CD4-positive, alpha-beta T cell treated with Interleukin-2 at 100 ng/mL for 4 hours (primary cell): ENCODE results near the gene DAB2IP.
"Not testable (repeated sequence)": the region's sequence is repeated elsewhere in the genome, so short reads cannot be mapped to it uniquely, and the experiment has no call there.

Source experiments
- DNase-seq: peaks from one replicate; pipeline ENCODE4 v3.0.0-alpha.2; 2020; ENCODE audit warnings: low spot score

DAB2IP gene

DNA sequence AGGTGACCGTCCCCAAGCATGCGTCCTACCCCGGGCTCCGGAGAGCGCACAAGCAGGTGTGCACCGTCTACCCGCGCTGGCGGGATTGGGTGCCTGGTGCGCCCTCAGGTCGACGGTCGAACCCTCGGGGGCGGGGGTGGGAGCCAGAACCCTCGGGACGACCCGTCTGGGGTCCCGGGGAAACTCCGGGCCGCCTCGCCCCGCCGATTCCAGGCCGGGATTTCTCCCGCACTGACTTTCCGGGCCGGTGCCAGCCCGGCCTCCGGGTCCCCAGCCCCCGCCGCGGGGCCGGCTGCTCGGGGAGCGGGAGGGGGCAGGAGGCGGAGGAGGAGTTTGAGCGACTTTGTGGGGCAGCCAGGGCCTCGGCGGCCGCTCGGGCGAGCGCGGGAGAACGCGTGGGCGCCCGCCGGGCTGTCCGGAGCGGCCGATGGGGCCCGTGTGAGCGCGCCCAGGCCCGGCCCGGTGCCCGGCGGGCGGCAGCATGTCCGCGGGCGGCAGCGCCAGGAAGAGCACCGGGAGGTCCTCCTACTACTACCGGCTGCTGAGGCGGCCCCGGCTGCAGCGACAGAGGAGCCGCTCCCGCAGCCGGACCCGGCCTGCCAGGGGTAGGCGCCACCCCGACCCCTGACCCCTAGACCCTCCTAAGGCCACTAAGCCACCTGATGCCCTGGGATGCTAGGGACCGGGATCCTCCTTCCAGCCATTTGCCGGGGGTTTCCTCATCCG is at the start of gene DAB2IP:
TSS of gene DAB2IP (plus strand) at position 340 of the 726 bp plus-strand sequence. CDS start at position 482, 142 bp downstream.
- DNase-seq = no peak

DNA sequence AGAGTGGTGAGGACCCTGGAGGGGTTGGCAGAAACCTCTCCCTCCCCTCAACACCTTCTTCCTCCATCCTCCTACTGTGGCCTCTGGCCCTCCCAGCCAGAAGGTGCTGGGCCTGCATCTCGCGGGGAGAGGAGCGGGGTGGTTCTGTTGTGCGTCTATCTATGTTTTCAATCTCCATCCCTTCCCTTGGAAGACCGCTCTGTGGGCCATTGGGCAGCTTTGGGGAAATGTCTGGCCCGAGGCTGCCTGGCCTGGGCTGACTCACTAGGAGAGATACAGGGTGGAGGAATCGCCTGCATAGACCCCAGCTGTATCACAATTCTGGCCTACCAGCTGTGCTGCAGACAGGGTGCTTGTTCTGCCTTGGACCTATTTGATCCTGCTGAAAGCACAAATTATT is 48.4 kb upstream of the DAB2IP start:
- DNase-seq = no peak

DNA sequence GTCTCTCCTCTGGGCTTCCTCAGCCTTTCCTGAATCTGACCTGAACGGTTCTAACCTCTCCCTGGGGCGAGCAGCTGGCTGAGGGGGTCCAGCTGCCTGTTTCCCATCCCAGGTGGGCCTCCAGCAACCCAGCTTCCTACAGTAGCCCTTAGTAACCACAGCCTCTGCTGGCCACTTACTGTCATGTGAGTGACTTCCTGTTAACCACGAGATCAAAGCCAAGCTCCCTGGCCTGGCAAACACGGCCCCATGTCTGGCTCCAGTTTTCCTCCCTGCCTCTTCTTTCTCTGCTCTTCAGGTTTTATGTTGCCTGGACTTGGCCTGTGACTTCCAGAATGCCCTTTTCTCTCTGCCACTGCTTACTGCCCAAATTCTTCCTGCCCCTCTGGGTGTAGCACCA is 47.2 kb upstream of the DAB2IP start:
- no peak for DNase-seq

DNA sequence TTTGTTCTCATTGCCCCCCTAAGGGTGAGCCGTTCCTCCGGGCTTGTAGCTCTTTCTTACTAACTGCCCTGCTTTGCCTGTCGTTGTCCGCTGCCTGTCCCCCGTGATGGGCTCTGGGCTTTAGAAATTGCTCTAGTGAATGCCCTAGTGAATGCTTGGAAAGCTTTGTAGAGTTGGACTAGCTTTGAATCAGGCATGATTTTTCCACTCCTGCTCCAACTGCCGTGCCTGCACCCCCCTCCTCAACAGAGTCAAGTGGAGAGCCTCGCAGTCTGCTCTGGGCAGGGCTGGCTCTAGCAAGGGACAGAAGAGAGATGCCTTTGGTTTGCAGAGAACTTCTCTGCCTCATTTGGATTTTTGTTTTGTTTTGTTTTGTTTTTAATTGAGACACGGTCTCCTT is 46.8 kb upstream of the DAB2IP start:
- no peak for DNase-seq

DNA sequence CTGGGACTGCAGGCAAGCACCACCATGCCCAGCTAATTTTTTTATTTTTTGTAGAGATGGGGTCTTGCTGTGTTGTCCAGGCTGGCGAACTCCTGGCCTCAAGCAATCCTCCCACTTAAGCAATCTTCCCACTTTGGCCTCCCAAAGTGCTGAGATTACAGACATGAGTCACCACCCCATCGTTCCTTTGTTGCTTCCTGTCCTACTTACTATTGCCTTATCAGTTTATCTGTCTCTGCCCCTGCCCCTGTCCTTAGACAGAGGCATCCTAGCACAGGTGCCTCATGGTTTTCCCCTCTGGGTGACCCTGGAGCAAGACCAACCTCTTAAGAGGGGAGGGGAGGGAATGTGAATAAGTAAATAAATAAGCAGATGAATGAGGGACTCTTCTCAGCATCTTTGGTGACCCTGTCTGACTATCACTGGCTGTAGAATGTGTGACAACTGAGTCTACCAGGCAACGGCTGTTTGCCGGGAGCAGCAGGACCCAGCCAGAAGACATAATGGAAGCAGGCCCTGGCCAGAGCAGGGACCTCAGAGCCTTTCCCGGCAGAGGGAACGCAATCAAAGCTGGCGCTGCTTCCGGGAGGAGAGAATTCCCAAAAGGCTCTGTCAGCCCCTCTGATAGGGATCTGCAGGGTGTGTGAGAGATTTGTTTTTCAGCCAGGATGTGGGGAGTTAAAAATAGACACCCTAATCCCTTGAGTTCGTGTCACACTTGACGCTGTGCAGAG is 43.8 kb upstream of the DAB2IP start:
- no peak for DNase-seq

DNA sequence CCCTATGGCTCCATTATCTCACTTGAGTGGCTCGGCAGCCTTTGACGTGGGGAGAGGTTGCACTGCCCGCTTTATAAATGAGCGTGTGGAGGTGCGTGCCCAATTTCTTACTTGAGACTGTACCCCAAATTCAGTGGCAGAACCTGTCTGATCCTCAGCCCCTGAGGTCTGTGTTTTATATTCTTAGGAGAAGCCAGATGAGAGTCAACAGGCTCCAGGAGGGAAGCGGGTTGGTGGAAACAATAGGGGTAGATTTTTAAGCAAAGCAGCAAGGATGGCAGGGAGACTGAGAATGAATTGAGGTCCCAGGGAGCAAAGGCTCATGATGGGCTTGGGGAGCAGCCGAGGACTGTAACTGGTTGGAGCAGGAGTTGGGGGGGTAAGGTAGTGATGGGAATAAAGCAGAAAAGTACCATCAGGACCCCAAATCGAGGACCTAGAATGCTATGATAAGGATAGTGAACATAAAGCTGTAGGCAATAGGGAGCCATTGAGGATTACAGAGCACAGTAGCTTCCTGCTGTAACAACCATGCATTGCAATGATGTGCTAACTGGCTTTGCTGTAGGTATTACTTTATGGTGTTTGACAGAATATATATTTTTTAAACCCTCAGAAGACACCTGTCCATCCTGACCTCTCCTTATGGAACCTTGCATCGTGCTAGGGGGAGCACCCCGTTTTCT is 43.1 kb upstream of the DAB2IP start:
- no peak for DNase-seq

DNA sequence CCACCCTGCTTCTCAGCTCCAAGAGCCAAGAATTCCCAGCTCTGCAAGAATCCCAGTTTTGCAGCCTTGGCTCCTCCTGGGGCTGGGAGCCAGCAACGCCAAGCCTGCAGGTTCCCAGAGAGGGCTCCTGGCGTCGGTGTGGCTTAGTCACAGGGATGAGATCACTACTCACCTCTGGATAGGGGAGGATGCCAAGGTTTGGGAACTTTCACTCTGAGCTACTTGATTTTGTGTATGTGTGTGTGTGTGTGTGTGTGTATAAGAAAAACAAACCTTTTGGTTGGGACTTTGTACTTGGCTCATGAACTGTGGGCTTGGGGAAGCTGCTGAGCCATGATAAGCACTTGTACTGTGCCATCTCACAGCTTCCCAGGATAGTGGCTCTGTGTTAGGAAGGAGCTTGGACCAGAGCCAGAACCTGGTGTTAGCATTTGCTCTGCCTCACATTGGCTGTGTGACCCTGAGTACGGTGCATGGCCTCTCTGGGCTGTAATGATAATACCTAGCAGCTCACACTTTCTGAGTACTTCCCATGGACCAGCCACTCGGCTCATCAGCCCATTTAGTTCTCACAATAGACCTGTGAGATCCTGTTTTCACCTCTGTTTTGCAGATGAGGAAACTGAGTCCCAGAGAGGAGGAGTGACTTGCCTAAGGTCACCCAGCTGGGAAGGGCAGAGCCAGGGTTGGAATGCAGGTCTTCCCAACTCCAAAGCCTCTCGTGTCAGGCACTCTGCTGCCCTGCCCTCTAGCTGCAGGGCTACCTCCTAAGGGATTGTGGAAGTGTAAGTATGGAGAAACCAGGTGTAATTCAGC is 41.4 kb upstream of the DAB2IP start:
- no peak for DNase-seq

DNA sequence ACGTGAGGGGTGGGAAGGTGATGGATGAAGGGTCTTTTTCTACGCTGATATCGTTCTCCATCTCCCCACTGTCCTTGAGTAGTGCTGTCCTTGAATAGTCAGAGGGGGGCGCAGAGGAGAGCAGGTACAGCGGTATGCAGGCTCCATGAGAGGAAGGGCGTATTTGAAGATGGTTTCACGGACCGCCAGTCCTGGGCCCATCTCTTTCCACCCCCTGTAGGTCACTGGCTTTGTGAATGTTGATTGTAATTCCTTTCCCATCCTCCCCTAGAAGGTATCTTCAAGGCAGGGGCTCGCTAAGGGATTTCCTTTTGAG is 40.8 kb upstream of the DAB2IP start:
- DNase-seq = no peak

DNA sequence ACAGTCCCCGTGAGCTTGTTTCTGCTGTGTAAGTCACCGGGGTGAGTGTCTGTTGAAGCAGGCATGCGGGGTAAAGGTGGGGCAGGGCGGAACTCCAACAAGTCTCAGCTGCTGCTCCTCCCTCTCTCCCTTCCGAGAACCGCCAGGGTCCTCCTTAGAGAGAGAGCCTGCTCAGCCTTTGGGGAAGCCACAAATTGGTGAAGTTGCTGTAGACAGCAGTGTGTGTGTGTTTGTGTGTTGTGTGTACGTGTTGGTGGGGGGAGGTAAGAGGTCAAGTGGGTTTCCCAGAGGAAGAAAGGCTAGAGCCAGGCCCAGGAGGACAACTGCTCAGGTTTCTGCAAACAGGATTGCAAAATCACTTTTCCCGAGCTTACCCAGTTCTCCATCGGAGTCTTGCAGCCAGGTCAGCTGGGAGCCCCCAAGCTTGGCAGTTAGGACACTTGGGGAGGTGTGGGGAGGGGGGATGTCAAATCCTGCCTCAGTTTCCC is 38.9 kb upstream of the DAB2IP start:
- no peak for DNase-seq

DNA sequence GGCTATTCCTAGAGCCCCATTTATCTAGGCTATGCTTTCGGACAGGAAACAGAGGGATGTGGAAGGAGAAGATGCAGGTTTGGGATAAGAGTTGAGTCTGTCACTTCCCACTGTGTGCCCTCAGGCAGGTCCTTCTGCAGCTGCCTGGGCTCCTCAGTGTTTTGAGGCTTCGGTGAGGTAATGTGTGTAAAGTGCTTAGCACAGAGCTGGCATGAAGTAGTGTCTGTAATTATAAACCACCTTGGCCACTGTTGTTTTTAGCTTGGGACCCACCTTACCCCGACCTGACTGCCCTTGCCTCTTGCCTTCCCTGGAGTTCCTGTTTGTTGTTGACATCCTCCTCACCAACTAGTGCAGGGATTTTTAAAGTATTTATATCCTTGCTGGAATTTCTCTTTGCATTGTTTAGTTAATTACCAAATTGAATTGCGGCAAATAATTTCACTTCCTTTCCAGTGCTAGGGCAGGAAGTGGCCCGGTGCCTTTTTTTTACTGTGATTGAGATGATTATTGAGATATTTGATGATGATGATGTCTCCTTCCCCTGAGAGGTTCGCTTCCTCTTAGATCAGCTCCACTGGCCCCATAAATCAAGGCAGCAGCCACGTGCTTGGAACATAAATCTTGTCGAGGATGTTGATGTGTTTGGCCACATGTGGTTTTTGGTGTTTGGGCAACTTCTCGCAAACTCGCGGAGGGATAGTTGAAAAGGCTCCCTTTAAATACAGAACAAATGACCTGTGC is 38.3 kb upstream of the DAB2IP start:
- DNase-seq = no peak

DNA sequence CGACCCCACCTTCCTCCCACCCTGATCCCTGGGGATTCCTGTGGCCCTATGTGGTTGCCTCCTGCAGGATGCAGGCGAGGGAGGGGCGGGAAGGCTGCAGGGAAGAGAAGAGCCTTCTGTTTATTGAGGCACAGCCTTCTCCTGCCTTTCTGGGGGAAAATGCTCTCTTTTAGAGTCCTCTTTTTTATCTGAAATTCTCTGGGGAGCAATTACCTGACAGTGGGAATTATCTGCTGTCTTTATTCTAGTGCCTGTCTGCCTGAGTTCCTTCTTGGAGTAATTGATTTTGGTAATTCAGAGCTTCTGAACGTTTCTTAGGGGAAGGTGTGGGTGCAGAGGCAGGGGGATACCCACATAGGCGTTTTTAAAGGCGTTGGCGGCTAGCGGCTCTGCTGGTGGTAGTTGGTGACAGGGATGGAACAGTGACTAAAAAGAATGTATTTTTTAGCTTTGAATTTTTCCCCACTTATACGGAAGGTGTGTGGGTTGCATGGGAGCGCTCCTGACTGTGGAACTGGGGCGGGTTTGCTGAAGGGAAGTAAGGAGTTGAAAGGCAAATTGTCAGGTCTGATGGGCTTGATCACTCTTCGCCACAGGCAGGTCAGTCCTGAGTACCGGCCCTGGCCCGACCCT is 35.2 kb upstream of the DAB2IP start:
- DNase-seq = no peak

DNA sequence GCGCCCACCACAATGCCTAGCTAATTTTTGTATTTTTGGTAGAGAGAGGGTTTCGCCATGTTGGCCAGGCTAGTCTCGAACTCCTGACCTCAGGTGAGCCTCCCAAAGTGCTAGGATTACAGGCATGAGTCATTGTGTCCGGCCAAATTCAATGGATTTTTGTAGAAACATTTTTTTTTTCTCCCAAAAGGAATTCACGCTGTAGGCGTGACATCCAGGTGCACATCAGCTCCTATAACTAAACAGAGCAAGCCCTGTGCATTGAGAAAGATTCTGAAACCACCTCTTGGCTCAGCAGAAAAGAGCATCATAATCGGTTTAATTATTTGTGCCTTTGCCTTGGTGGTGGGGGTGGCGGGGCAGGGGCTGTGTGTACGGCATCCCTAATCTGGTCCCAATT is 32.9 kb upstream of the DAB2IP start:
- DNase-seq = no peak

DNA sequence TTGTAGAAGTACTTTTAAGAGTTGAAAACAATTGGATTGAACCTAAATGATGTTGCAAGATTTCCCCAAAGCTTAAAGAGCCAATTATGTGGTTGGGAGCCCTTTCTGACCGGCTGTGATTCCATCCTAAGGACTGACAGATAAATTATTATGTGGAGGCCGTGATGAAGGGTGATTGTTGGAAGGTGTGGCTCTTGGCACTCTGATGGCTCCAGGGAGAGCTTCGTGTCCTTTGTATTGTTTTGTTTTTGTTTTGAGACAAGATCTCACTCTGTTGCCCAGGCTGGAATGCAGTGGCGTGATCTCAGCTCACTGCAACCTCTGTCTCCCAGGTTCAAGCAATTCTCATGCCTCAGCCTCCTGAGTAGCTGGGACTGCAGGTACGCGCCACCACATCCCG is 32.5 kb upstream of the DAB2IP start:
- not testable (repeated sequence) for DNase-seq

DNA sequence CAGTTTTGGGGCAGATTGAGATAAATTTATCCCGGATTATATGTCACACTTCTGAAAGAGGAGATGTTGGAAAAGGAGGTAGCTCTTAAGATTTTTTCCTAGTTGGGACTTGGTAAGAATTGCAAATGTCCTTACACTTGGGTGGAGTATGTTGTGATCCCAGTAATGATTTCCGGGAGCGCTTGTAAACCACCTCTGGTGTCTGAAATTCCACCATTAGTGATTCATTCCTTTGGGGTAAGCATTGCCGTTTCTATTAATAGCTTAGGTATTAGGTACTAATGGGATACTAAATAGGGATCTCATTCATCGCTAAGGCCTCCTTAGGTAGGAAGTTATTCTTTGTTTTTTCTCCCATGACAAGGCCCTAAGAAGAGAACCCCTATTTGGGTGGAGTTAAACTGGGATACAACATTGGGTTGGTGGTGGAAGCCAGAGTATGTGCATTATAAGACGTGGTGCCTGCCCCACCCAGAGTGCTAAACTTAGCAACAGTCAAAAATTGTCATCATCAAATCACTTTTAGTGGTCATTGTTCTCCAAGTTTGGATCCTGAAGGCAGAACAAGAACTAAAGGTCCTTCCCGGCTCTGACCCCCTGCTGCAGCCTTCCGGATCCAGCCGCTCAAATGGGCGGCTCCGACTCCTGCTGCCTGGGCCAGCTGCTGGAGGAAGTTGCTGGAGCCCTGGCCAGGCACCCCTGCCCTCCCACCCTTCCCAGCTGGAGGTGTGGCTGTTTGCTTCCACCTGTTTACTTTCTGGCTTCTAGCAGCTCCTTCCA is 31.7 kb upstream of the DAB2IP start:
- DNase-seq = no peak

DNA sequence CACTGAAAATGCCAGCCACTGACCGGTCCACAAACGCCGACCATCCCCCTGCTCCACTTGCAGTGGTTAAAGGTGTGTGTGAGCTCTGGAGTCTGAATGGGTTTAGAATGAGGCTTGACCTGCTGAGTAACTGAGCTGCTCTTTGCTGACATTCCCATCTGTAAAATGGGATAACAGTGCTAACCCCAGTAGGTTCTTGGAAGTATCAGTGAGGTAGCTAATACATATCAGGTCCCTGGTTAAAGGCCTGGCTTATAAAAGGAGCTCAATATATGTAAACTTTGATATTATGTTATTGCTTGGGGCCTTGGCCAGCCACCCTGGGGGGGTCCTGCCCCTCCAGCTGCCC is 31.1 kb upstream of the DAB2IP start:
- no peak for DNase-seq

DNA sequence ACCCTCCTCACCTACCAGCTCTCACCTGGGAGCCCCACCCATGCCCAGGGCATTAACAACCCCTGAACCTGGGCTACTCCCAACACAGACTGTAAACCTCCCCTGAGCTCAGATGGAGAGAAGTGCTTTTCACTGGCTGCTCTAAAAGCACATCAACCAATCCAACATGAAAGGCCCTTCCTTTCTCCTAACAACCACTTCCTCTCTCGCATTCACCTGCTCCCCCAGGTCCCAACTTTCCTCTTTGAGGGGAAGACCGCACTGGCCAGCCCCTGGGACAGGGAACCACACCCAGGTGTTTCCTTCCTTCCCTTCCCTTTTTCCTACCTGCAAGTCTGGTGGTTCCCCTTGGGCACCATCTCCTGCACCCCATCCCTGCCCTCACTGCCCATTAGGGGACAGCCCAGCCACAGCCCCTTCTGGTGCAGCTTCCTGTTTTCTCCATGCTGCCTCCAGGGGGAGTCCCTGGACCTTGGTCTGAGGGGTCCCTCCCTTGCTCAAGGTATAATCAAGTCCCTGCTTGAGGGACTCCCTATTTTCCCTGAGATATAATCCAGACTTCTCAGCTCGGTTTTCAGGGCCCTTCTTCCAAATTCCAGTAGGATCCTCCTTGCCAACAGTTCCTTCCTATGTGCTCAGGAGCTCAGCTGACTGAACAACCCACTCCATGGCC is 30.5 kb upstream of the DAB2IP start:
- DNase-seq = no peak

DNA sequence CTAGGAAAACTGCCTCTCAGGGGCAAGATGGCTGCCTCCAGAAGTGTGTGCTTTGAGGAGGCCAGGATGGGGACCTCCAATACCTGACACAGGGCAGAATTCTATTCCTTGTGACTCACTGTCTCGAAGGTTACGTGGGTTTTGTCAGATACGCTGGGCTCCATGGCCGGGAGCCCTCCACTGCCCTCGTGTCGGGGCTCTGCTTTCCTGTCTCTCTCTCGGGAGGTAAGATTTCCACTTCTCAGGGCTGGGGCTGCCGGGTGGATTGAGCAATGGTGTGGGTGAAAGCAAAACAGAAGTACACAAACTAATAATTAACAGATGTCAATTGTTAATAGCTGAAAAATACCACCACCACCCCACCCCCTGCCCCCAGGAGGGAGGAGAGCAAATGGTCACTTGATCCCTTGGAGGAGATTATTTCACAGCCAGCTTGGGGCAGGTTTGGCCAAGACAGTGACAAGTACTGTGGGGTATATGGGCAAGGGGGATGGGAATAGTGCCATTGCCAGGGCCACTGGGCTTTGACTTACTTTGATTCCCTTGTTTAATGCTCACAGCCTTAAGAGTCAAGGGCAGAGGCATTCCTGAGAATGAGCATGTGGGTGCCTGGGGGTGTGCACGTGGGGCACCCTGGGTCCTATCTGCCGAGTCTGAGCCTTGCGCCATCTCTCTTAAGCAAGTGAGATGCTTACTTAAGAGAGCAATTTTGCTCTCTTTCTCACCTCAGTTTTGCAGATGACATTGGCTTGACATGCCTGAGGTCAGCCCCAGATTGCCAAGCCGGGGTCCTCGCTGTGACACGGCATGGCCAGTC is 28.8 kb upstream of the DAB2IP start:
- no peak for DNase-seq

DNA sequence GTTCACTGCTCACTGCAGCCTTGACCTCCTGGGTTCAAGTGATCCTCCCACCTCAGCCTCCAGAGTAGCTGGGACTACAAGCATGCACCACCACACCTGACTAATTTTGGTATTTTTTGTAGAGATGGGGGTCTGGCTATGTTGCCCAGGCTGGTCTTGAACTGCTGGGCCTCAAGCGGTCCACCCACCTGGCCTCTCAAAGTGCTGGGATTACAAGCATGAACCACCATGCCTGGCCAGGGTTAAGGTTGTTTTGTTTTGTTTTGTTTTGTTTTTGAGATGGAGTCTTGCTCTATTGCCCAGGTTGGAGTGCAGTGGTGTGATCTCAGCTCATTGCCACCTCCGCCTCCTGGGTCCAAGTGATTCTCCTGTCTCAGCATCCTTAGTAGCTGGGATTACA is 28.0 kb upstream of the DAB2IP start:
- DNase-seq = not testable (repeated sequence)

DNA sequence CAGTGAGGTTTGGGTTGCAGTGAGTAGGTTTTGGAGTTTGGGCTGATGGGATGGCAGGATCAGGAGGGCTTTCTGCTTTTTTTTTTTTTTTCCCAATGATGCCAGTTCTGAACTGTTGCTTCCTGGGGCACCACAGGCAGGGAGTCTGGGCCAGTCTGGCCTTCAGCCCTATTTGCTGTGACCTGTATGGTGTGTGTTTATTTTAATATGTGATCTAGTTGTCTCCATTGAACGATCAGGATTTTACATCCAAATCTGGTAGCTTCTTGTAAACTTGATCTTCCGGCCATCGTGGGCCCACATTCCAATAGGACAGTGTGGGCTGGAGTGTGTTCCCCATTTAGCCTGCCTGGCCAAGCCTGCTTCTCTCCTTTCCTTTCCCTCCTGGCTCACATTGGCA is 25.8 kb upstream of the DAB2IP start:
- no peak for DNase-seq
